Right atrium auricular region (tissue), 2 donors: ENCODE data around the gene GPAT3. TPM values are rescaled to one million over a fixed set of nuclear protein-coding genes. Genes with fewer than 3 reads are reported as not detected.

ENCODE experiments used
- DNase-seq: peaks from one replicate; pipeline ENCODE4 v3.0.0-alpha.2; 2019; ENCODE audit warnings: low spot score
- H3K27ac ChIP-seq, 2 donors: fragments of 200-600 bp; sonication (generic); 1 replicate in 1 of 2; 2 replicates in 1 of 2; pipeline ENCODE4 v1.5.1; 2016 to 2019
- H3K27me3 ChIP-seq, 2 donors: fragments of 200-600 bp; sonication (generic); one replicate each; pipeline versions ENCODE4 v1.5.1 to v1.6.0; 2017 to 2019
- H3K36me3 ChIP-seq: fragments of 200-600 bp; sonication (generic); one replicate; pipeline ENCODE4 v1.5.1; 2016
- H3K4me1 ChIP-seq, 2 donors: fragments of 200-600 bp; sonication (generic); one replicate each; pipeline versions ENCODE4 v1.5.1 to v1.6.0; 2017 to 2019
- H3K4me3 ChIP-seq, 2 donors: fragments of 200-600 bp; sonication (generic); 1 replicate in 1 of 2; 2 replicates in 1 of 2; pipeline ENCODE4 v1.5.1; 2017 to 2019; ENCODE audit warnings: mild to moderate bottlenecking in 1 of 2, moderate library complexity in 1 of 2
- H3K9me3 ChIP-seq, 2 donors: fragments of 200-600 bp; sonication (generic); one replicate each; pipeline ENCODE4 v1.5.1; 2019
- CTCF ChIP-seq, 2 donors: fragments of 200-600 bp; sonication (generic); IDR thresholded peaks; one replicate each; pipeline ENCODE4 v1.5.1; 2019; ENCODE audit warnings: antibody characterized with exemption in 2 of 2
- total RNA-seq, 2 donors: library from RNA; depleted of rRNA; stranded (reverse); fragments of >200 nt; gene quantifications; one replicate each; pipeline ENCODE4 v1.1.0, GENCODE V29; 2016

GPAT3 gene
- total RNA-seq, 2 donors from 2014 or later: 27.7 to 32.5 TPM

GRCh38 chr4:83625821-83626220 is 89.9 kb downstream of the GPAT3 start:
- no peak for TF ChIP-seq CTCF (IDR thresholded peaks at IDR 0.05)
- peaks cover 0 to 21% of the 10 kb centered on the region in 2 donors for H3K4me1 ChIP-seq
- no peak overlapping the region for H3K4me3 ChIP-seq
- peaks cover 0 to 23% of the 10 kb centered on the region in 2 donors for H3K9me3 ChIP-seq
- no peaks in the 10 kb centered on the region for H3K27me3 ChIP-seq
- DNase-seq: no peak
- H3K27ac ChIP-seq: peak overlapping the region; percentile 69 to 89
- no peaks in the 10 kb centered on the region for H3K36me3 ChIP-seq

GRCh38 chr4:83626245-83626836 is 90.4 kb downstream of the GPAT3 start:
- Histone ChIP-seq H3K27ac (peak overlapping the region; percentile 69 to 89), H3K4me3 (no peak overlapping the region), H3K36me3 (no peaks in the 10 kb centered on the region), H3K9me3 (peaks cover 0 to 23% of the 10 kb centered on the region in 2 donors), H3K27me3 (no peaks in the 10 kb centered on the region), H3K4me1 (peaks cover 0 to 25% of the 10 kb centered on the region in 2 donors)
- DNase-seq: no peak
- TF ChIP-seq CTCF (IDR thresholded peaks at IDR 0.05): no peak

GRCh38 chr4:83629945-83630721 is 94.2 kb downstream of the GPAT3 start:
- Histone ChIP-seq H3K9me3 (peaks cover 0 to 8% of the 10 kb centered on the region in 2 donors), H3K36me3 (no peaks in the 10 kb centered on the region), H3K27ac (peak overlapping the region in 1 of 2 donors; percentile 49), H3K27me3 (no peaks in the 10 kb centered on the region), H3K4me3 (no peak overlapping the region), H3K4me1 (peaks cover 0 to 25% of the 10 kb centered on the region in 2 donors)
- DNase-seq: no peak
- no peak for TF ChIP-seq CTCF (IDR thresholded peaks at IDR 0.05)

GRCh38 chr4:83631066-83631465 is 95.2 kb downstream of the GPAT3 start:
- peaks cover 0 to 8% of the 10 kb centered on the region in 2 donors for H3K9me3 ChIP-seq
- H3K27me3 ChIP-seq: no peaks in the 10 kb centered on the region
- no peak for DNase-seq
- no peak overlapping the region for H3K27ac ChIP-seq
- no peaks in the 10 kb centered on the region for H3K36me3 ChIP-seq
- no peak overlapping the region for H3K4me3 ChIP-seq
- TF ChIP-seq CTCF (IDR thresholded peaks at IDR 0.05): no peak
- peaks cover 0 to 25% of the 10 kb centered on the region in 2 donors for H3K4me1 ChIP-seq

GRCh38 chr4:83636930-83637329 is 101.0 kb downstream of the GPAT3 start:
- H3K27ac ChIP-seq: no peak overlapping the region
- no peaks in the 10 kb centered on the region for H3K27me3 ChIP-seq
- no peaks in the 10 kb centered on the region for H3K4me1 ChIP-seq
- H3K36me3 ChIP-seq: no peaks in the 10 kb centered on the region
- no peak for TF ChIP-seq CTCF (IDR thresholded peaks at IDR 0.05)
- H3K9me3 ChIP-seq: no peaks in the 10 kb centered on the region
- no peak for DNase-seq
- no peak overlapping the region for H3K4me3 ChIP-seq
